K562 (cell line): ENCODE data around the gene CDKN1C. TPM values are rescaled to one million over a fixed set of nuclear protein-coding genes. Genes with fewer than 3 reads are reported as not detected.

Experiments
- GATAD2B ChIP-seq: fragments of 450-650 bp; IDR thresholded peaks from 2 replicates; pipeline ENCODE4 v1.6.1; 2017; ENCODE audit warnings: mild to moderate bottlenecking, borderline replicate concordance
- SAFB ChIP-seq: fragments of 200-400 bp; formaldehyde crosslinking; IDR thresholded peaks from 2 replicates; pipeline ENCODE4 v1.6.1; 2017; ENCODE audit warnings: low read depth, low read length, borderline replicate concordance
- SMARCA5 ChIP-seq: fragments of 450-650 bp; IDR thresholded peaks from 2 replicates; pipeline ENCODE4 v1.6.1; 2016
- polyA plus RNA-seq, 8 experiments: library from polyadenylated mRNA; depleted of rRNA in 4 of 8; stranded (reverse) in 5 of 8; unstranded in 3 of 8; fragments of >200 nt; fragmentation: Nextera tagmentation in 2 of 8; fragmentation: Illumina TruSeq in 1 of 8; extraction: Ambion mirVana in 2 of 8; extraction: Trizol in 1 of 8; gene quantifications; 2 replicates each; pipeline versions ENCODE4 v1.2.1 to v1.2.3, GENCODE V29; 2011 to 2014; ENCODE audit warnings: inconsistent platforms in 1 of 8, missing spikeins in 1 of 8
- total RNA-seq, 7 experiments: library from RNA; depleted of rRNA in 6 of 7; stranded (reverse); fragments of >200 nt in 6 of 7; fragmentation: Illumina TruSeq in 2 of 7; extraction: Trizol in 2 of 7; gene quantifications; 2 replicates each; pipeline versions ENCODE4 v1.2.1 to v1.2.3, GENCODE V29; 2011 to 2021; ENCODE audit warnings: low replicate concordance in 1 of 7
- TF ChIP-seq, protein P1 (sequence below): sonication (generic); formaldehyde crosslinking; IDR thresholded peaks from 2 replicates; pipeline ENCODE4 v1.8.0; 2022; ENCODE audit warnings: missing genetic modification reagents, mild to moderate bottlenecking, moderate library complexity, borderline replicate concordance
- TF ChIP-seq, protein P2 (sequence below): fragments of 250-450 bp; sonication (Bioruptor Pico); IDR thresholded peaks from 2 replicates; pipeline ENCODE4 v1.5.0; 2021
- TF ChIP-seq, protein P3 (sequence below): fragments of 450-650 bp; IDR thresholded peaks from 2 replicates; pipeline ENCODE4 v1.6.1; 2016; ENCODE audit warnings: mild to moderate bottlenecking, moderate library complexity
- TF ChIP-seq, protein P4 (sequence below): sonication (generic); formaldehyde crosslinking; IDR thresholded peaks from 2 replicates; pipeline ENCODE4 v1.8.1; 2023; ENCODE audit warnings: mild to moderate bottlenecking, missing genetic modification reagents

CDKN1C gene
- total and polyA plus RNA-seq, 9 of the 15 experiments (the other 6 are each of a cell fraction or from before 2014, with no cell fraction given) = 2.8 to 21.1 (median 9.3) TPM

DNA sequence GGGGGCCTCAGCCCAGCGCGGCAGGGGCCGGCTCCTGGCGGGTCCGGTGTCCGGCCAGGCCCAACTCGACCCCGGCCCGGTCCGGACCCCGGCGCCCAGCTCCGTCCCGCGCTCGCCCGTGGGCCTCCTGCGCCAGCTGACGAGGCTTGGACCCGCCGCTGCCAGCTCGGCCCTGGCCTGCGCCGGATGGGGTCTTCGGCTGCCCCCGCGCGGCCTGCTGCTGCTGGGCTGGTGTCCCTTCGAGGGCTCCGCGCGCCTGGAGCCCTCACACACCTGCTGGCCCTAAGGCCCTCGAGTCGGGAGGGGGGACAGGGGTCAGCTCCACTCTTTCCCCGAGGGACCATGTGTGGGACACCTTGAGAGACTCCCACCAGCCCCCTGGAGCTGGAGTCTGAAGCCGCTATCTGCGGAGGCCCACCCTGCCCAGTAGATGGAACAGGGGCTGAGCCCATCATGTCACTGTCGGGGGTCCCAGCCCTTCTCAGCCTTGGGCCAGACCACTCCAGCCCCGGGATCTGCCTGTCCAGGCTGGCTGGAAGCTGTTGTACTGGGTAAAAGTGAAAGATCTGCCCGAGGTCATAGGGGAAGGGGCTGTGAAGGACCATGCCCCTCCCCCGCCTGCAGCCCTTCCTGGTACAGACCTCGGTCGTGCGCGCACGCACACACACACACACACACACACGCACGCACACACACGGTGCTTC, 768 bp upstream of the CDKN1C start (continued):
- peak; percentile 76; the same call in 1 of the 2 replicates for TF ChIP-seq GATAD2B
- TF ChIP-seq, protein P1, sequence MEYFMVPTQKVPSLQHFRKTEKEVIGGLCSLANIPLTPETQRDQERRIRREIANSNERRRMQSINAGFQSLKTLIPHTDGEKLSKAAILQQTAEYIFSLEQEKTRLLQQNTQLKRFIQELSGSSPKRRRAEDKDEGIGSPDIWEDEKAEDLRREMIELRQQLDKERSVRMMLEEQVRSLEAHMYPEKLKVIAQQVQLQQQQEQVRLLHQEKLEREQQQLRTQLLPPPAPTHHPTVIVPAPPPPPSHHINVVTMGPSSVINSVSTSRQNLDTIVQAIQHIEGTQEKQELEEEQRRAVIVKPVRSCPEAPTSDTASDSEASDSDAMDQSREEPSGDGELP (CRISPR knock-in tag) = no peak
- TF ChIP-seq SAFB = peak; percentile 59; the same call in 1 of the 2 replicates
- TF ChIP-seq, protein P2, sequence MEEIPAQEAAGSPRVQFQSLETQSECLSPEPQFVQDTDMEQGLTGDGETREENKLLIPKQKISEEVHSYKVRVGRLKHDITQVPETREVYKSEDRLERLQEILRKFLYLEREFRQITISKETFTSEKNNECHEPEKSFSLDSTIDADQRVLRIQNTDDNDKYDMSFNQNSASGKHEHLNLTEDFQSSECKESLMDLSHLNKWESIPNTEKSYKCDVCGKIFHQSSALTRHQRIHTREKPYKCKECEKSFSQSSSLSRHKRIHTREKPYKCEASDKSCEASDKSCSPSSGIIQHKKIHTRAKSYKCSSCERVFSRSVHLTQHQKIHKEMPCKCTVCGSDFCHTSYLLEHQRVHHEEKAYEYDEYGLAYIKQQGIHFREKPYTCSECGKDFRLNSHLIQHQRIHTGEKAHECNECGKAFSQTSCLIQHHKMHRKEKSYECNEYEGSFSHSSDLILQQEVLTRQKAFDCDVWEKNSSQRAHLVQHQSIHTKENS = no peak
- TF ChIP-seq, protein P3, sequence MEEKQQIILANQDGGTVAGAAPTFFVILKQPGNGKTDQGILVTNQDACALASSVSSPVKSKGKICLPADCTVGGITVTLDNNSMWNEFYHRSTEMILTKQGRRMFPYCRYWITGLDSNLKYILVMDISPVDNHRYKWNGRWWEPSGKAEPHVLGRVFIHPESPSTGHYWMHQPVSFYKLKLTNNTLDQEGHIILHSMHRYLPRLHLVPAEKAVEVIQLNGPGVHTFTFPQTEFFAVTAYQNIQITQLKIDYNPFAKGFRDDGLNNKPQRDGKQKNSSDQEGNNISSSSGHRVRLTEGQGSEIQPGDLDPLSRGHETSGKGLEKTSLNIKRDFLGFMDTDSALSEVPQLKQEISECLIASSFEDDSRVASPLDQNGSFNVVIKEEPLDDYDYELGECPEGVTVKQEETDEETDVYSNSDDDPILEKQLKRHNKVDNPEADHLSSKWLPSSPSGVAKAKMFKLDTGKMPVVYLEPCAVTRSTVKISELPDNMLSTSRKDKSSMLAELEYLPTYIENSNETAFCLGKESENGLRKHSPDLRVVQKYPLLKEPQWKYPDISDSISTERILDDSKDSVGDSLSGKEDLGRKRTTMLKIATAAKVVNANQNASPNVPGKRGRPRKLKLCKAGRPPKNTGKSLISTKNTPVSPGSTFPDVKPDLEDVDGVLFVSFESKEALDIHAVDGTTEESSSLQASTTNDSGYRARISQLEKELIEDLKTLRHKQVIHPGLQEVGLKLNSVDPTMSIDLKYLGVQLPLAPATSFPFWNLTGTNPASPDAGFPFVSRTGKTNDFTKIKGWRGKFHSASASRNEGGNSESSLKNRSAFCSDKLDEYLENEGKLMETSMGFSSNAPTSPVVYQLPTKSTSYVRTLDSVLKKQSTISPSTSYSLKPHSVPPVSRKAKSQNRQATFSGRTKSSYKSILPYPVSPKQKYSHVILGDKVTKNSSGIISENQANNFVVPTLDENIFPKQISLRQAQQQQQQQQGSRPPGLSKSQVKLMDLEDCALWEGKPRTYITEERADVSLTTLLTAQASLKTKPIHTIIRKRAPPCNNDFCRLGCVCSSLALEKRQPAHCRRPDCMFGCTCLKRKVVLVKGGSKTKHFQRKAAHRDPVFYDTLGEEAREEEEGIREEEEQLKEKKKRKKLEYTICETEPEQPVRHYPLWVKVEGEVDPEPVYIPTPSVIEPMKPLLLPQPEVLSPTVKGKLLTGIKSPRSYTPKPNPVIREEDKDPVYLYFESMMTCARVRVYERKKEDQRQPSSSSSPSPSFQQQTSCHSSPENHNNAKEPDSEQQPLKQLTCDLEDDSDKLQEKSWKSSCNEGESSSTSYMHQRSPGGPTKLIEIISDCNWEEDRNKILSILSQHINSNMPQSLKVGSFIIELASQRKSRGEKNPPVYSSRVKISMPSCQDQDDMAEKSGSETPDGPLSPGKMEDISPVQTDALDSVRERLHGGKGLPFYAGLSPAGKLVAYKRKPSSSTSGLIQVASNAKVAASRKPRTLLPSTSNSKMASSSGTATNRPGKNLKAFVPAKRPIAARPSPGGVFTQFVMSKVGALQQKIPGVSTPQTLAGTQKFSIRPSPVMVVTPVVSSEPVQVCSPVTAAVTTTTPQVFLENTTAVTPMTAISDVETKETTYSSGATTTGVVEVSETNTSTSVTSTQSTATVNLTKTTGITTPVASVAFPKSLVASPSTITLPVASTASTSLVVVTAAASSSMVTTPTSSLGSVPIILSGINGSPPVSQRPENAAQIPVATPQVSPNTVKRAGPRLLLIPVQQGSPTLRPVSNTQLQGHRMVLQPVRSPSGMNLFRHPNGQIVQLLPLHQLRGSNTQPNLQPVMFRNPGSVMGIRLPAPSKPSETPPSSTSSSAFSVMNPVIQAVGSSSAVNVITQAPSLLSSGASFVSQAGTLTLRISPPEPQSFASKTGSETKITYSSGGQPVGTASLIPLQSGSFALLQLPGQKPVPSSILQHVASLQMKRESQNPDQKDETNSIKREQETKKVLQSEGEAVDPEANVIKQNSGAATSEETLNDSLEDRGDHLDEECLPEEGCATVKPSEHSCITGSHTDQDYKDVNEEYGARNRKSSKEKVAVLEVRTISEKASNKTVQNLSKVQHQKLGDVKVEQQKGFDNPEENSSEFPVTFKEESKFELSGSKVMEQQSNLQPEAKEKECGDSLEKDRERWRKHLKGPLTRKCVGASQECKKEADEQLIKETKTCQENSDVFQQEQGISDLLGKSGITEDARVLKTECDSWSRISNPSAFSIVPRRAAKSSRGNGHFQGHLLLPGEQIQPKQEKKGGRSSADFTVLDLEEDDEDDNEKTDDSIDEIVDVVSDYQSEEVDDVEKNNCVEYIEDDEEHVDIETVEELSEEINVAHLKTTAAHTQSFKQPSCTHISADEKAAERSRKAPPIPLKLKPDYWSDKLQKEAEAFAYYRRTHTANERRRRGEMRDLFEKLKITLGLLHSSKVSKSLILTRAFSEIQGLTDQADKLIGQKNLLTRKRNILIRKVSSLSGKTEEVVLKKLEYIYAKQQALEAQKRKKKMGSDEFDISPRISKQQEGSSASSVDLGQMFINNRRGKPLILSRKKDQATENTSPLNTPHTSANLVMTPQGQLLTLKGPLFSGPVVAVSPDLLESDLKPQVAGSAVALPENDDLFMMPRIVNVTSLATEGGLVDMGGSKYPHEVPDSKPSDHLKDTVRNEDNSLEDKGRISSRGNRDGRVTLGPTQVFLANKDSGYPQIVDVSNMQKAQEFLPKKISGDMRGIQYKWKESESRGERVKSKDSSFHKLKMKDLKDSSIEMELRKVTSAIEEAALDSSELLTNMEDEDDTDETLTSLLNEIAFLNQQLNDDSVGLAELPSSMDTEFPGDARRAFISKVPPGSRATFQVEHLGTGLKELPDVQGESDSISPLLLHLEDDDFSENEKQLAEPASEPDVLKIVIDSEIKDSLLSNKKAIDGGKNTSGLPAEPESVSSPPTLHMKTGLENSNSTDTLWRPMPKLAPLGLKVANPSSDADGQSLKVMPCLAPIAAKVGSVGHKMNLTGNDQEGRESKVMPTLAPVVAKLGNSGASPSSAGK = peak; percentile 21; the same call in 1 of the 2 replicates
- TF ChIP-seq, protein P4, sequence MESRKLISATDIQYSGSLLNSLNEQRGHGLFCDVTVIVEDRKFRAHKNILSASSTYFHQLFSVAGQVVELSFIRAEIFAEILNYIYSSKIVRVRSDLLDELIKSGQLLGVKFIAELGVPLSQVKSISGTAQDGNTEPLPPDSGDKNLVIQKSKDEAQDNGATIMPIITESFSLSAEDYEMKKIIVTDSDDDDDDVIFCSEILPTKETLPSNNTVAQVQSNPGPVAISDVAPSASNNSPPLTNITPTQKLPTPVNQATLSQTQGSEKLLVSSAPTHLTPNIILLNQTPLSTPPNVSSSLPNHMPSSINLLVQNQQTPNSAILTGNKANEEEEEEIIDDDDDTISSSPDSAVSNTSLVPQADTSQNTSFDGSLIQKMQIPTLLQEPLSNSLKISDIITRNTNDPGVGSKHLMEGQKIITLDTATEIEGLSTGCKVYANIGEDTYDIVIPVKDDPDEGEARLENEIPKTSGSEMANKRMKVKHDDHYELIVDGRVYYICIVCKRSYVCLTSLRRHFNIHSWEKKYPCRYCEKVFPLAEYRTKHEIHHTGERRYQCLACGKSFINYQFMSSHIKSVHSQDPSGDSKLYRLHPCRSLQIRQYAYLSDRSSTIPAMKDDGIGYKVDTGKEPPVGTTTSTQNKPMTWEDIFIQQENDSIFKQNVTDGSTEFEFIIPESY (CRISPR knock-in tag) = peak; percentile 66
- no peak for TF ChIP-seq SMARCA5
